ENCODE measurements around the gene AHCYL2.
A peak's percentile ranks its signal among the peaks of the same experiment; 100 is the strongest.
"Not testable (repeated sequence)": the region's sequence is repeated elsewhere in the genome, so short reads cannot be mapped to it uniquely, and the experiment has no call there.

AHCYL2 gene

DNA sequence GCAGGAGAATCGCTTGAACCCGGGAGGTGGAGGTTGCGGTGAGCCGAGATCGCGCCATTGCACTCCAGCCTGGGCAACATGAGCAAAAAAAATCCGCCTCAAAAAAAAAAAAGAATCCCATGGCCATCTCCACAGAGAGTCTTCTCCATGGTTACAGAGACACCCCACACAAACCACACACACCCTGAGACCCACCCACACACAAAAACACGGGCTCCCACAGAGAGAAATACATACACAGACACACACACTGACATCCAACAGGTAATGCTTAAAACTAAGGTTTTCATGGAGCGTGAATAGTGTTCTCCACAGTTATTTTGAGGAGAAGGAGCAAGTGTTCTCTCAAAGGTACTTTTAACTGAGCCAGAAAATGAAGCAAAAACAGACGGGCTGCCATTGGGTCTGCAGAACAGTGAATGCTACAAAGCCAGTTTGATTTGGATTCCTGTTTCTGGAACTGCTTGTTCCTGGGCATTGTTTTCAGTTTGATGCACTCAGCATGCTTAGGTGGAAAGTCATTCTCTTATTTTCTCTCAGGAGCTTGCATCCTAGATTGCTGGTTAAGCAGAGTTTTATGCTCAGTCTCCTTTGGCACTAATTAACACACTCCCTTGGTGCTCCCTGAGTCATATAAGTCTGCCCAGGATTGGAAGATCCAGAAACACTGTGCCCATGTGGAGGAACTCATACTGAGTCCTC, 15.4 kb downstream of the AHCYL2 start:
- ChIA-PET POLR2A (no interaction called here), CTCF (interaction anchor here (1.1 kb wide), 1 partner anchor 21 kb away, joined by 3 read pairs; no protein-coding TSS in a partner anchor)
- TF ChIP-seq HDGF (IDR thresholded peaks at IDR 0.05; ENCODE audit: borderline replicate concordance) (no peak), FOXK2 (IDR thresholded peaks at IDR 0.05) (no peak), SP1 (IDR thresholded peaks at IDR 0.05) (no peak), LEF1 (IDR thresholded peaks at IDR 0.05; ENCODE audit: borderline replicate concordance) (no peak), ARNT (IDR thresholded peaks at IDR 0.05) (no peak), FOXA1 (IDR thresholded peaks at IDR 0.05) (no peak), FOXM1 (IDR thresholded peaks at IDR 0.05; ENCODE audit: borderline replicate concordance) (no peak), TARDBP (IDR thresholded peaks at IDR 0.05) (no peak), BHLHE40 (IDR thresholded peaks at IDR 0.05; ENCODE audit: borderline replicate concordance) (no peak), SUZ12 (IDR thresholded peaks at IDR 0.05) (no peak), ELF4 (IDR thresholded peaks at IDR 0.05) (no peak), ZNF384 (IDR thresholded peaks at IDR 0.05) (no peak)
- TF ChIP-seq, protein P1, sequence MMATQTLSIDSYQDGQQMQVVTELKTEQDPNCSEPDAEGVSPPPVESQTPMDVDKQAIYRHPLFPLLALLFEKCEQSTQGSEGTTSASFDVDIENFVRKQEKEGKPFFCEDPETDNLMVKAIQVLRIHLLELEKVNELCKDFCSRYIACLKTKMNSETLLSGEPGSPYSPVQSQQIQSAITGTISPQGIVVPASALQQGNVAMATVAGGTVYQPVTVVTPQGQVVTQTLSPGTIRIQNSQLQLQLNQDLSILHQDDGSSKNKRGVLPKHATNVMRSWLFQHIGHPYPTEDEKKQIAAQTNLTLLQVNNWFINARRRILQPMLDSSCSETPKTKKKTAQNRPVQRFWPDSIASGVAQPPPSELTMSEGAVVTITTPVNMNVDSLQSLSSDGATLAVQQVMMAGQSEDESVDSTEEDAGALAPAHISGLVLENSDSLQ (IDR thresholded peaks at IDR 0.05), result no peak
- DNase-seq (ENCODE audit: extremely low spot score), result no peak

DNA sequence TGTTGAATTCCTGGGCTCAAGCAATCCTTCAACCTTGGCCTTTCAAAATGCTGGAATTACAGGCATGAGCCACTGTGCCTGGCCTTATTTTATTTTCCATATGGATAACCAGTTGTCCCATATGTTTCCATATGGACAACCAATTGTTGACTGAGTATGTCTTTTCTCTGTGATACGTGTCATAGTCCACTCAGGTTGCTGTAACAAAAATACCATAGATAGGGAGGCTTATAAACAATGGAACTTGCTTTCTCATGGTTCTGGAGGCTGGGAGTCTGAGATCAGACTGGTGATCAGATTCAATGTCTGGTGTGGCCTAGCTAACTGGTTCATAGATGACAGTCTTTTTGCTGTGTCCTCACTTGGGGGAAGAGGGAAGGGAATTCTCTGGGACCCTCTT, 19.4 kb downstream of the AHCYL2 start:
- ChIA-PET CTCF (no interaction called here), POLR2A (no interaction called here)
- no peak for DNase-seq (ENCODE audit: extremely low spot score)
- TF ChIP-seq FOXK2 (IDR thresholded peaks at IDR 0.05), result no peak
- no peak for TF ChIP-seq ELF4 (IDR thresholded peaks at IDR 0.05)
- no peak for TF ChIP-seq FOXA1 (IDR thresholded peaks at IDR 0.05)
- TF ChIP-seq, protein P1 (IDR thresholded peaks at IDR 0.05), result no peak
- no peak for TF ChIP-seq FOXM1 (IDR thresholded peaks at IDR 0.05; ENCODE audit: borderline replicate concordance)
- no peak for TF ChIP-seq ARNT (IDR thresholded peaks at IDR 0.05)
- TF ChIP-seq SP1 (IDR thresholded peaks at IDR 0.05), result no peak
- no peak for TF ChIP-seq ZNF384 (IDR thresholded peaks at IDR 0.05)
- TF ChIP-seq LEF1 (IDR thresholded peaks at IDR 0.05; ENCODE audit: borderline replicate concordance), result no peak
- TF ChIP-seq L3MBTL2 (conservative IDR thresholded peaks at IDR 0.05), result no peak
- no peak for TF ChIP-seq NFRKB (IDR thresholded peaks at IDR 0.05)

DNA sequence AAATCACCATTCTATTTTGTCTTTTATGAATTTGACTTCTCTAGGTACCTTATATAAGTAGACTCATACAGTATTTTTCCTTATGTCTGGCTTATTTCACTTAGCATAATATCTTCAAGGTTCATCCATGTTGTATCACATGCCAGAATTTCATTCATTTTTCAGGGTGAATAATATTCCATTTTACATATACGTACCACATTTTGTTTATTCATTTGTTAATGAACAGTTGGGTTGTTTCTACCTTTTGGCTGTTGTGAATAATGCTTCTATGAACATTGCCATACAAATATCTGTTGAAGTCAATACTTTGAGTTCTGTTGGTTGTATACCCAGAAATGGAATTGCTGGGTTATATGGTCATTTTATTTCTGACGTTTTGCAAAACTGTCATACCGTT, 20.7 kb downstream of the AHCYL2 start:
- CTCF ChIA-PET, result no interaction called here
- POLR2A ChIA-PET, result no interaction called here
- TF ChIP-seq ARNT (IDR thresholded peaks at IDR 0.05), result no peak
- TF ChIP-seq TARDBP (IDR thresholded peaks at IDR 0.05), result no peak
- no peak for TF ChIP-seq SP1 (IDR thresholded peaks at IDR 0.05)
- TF ChIP-seq FOXK2 (IDR thresholded peaks at IDR 0.05), result no peak
- TF ChIP-seq ELF4 (IDR thresholded peaks at IDR 0.05), result no peak
- TF ChIP-seq, protein P1 (IDR thresholded peaks at IDR 0.05), result no peak
- no peak for TF ChIP-seq FOXA1 (IDR thresholded peaks at IDR 0.05)
- no peak for TF ChIP-seq ZNF384 (IDR thresholded peaks at IDR 0.05)
- TF ChIP-seq FOXM1 (IDR thresholded peaks at IDR 0.05; ENCODE audit: borderline replicate concordance), result no peak
- no peak for TF ChIP-seq LEF1 (IDR thresholded peaks at IDR 0.05; ENCODE audit: borderline replicate concordance)
- TF ChIP-seq BHLHE40 (IDR thresholded peaks at IDR 0.05; ENCODE audit: borderline replicate concordance), result no peak
- TF ChIP-seq HDGF (IDR thresholded peaks at IDR 0.05; ENCODE audit: borderline replicate concordance), result no peak
- no peak for TF ChIP-seq CTBP1 (IDR thresholded peaks at IDR 0.05; ENCODE audit: borderline replicate concordance)
- TF ChIP-seq L3MBTL2 (conservative IDR thresholded peaks at IDR 0.05), result no peak
- no peak for TF ChIP-seq SUZ12 (IDR thresholded peaks at IDR 0.05)
- TF ChIP-seq NFRKB (IDR thresholded peaks at IDR 0.05), result no peak
- no peak for DNase-seq (ENCODE audit: extremely low spot score)

DNA sequence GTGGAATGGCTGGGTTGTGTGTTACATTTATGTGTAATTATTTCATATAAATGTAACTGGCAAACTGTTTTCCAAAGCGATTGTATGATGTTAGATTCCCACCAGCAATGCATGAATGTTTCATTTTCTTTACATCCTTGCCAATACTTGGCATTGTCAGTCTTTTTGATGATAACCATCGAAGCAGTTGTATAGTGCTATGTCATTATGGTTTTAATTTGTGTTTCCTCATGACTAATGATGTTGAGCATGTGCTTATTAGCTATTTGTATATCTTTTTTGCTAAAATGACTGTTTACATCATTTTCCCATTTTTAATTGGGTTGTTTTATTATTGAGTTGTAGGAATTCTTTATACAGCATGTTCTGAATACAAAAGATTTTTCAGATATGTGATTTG, 22.3 kb downstream of the AHCYL2 start:
- no peak for TF ChIP-seq ZNF384 (IDR thresholded peaks at IDR 0.05)
- TF ChIP-seq ELF4 (IDR thresholded peaks at IDR 0.05), result no peak
- TF ChIP-seq HDGF (IDR thresholded peaks at IDR 0.05; ENCODE audit: borderline replicate concordance), result no peak
- TF ChIP-seq L3MBTL2 (conservative IDR thresholded peaks at IDR 0.05), result no peak
- TF ChIP-seq NFRKB (IDR thresholded peaks at IDR 0.05), result no peak
- TF ChIP-seq CTBP1 (IDR thresholded peaks at IDR 0.05; ENCODE audit: borderline replicate concordance), result no peak
- TF ChIP-seq SUZ12 (IDR thresholded peaks at IDR 0.05), result no peak
- ChIA-PET CTCF (no interaction called here), POLR2A (no interaction called here)
- no peak for DNase-seq (ENCODE audit: extremely low spot score)

DNA sequence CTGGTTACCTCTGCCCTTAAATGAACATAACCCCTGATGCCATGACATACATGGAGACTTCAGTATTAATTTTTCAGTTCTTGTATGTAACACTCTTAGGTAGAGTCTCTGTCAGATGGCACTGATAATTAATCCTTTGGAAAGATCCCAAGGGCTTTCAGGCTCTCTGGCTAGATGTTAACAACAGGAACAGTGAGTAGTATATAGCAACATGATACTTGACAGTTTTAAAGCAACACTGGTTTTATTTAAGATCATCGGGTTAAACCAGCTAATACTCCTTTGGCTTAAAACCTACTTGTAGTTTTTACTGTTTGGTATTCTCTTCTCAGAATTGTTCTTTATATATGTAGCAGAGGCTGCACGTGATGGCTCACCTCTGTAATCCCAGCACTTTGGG, 27.3 kb downstream of the AHCYL2 start:
- no peak for TF ChIP-seq ARNT (IDR thresholded peaks at IDR 0.05)
- TF ChIP-seq FOXA1 (IDR thresholded peaks at IDR 0.05), result no peak
- no peak for TF ChIP-seq LEF1 (IDR thresholded peaks at IDR 0.05; ENCODE audit: borderline replicate concordance)
- no peak for TF ChIP-seq FOXK2 (IDR thresholded peaks at IDR 0.05)
- TF ChIP-seq ZNF384 (IDR thresholded peaks at IDR 0.05), result no peak
- no peak for TF ChIP-seq NFRKB (IDR thresholded peaks at IDR 0.05)
- no peak for TF ChIP-seq L3MBTL2 (conservative IDR thresholded peaks at IDR 0.05)
- DNase-seq (ENCODE audit: extremely low spot score), result no peak
- ChIA-PET CTCF (no interaction called here), POLR2A (no interaction called here)

DNA sequence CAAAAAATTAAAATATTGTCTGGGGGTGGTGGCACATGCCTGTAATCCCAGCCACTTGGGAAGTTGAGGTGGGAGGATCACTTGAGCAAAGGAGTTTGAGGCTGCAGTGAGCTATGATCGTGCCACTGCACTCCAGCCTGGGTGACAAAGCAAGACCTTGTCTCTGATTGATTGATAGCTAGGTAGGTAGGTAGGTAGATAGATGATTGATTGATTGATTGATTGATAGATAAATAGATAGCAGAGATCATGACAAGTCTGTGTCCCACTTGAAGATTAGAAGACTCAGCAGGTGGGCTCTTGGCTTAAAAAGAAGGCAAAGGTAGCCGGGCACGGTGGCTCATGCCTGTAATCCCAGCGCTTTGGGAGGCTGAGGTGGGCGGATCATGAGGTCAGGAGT, 27.8 kb downstream of the AHCYL2 start:
- TF ChIP-seq, protein P1 (IDR thresholded peaks at IDR 0.05), result peak; percentile 70
- POLR2A ChIA-PET; DNase-seq (ENCODE audit: extremely low spot score); CTCF ChIA-PET: not testable (repeated sequence)

Data from HEK293T (cell line).